GM12892 (cell line): Measurements from ENCODE around the gene LRRC42.

Experiments
- POLR2AphosphoS5 ChIP-seq: IDR thresholded peaks from 2 replicates; pipeline ENCODE4 v1.6.1; 2011; ENCODE audit warnings: low read depth, low read length, control low read depth
- TAF1 ChIP-seq: IDR thresholded peaks from 2 replicates; pipeline ENCODE4 v1.6.1; 2011; ENCODE audit warnings: low read depth, mild to moderate bottlenecking, control low read depth, low read length, borderline replicate concordance

DNA sequence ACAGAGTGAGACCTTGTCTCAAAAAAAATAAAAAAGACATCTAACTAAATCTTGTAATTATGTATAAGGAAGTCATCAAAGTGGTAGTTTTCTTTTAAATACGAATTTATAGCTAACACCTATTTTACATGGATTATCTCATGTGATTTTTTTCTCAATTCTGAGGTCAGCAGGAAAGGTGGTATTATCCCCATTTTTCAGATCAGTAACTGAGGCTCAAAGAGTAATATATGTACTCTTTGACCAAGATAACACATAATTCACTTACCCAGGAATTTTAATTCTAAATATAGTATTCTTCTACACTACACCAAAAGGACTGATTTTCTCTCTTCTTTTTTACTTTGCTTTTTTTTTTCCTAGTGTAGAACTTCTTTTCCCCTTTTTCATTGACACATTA, 9.7 kb upstream of the LRRC42 start:
- TF ChIP-seq POLR2AphosphoS5 (no peak), TAF1 (no peak)
